Transverse colon (tissue), 4 donors: ENCODE data around the gene B3GAT2. TPM values are rescaled to one million over a fixed set of nuclear protein-coding genes. Genes with fewer than 3 reads are reported as not detected.

Experiments used
- DNase-seq: peaks from one replicate; pipeline ENCODE4 v3.0.0-alpha.2; 2019
- H3K27ac ChIP-seq, 4 donors: fragments of 200-600 bp; sonication (generic); 2 replicates each; pipeline ENCODE4 v1.5.1; 2016 to 2018; ENCODE audit warnings: inconsistent platforms in 4 of 4
- H3K27me3 ChIP-seq: fragments of 200-600 bp; sonication (generic); 2 replicates; pipeline ENCODE4 v1.5.1; 2017; ENCODE audit warnings: inconsistent platforms
- H3K36me3 ChIP-seq, 4 donors: fragments of 200-600 bp; sonication (generic); 2 replicates each; pipeline ENCODE4 v1.5.1; 2017 to 2019; ENCODE audit warnings: inconsistent platforms in 4 of 4
- H3K4me1 ChIP-seq, 4 donors: fragments of 200-600 bp; sonication (generic); 2 replicates each; pipeline ENCODE4 v1.5.1; 2017 to 2020; ENCODE audit warnings: inconsistent platforms in 4 of 4
- H3K4me3 ChIP-seq, 4 donors: fragments of 200-600 bp; sonication (generic); 1 replicate in 1 of 4; 2 replicates in 3 of 4; pipeline versions ENCODE4 v1.5.1 to v1.6.1; 2017 to 2019; ENCODE audit warnings: inconsistent platforms in 4 of 4
- H3K9me3 ChIP-seq, 2 donors: fragments of 200-600 bp; sonication (generic); 2 replicates each; pipeline ENCODE4 v1.5.1; 2017 to 2019; ENCODE audit warnings: inconsistent platforms in 2 of 2
- EP300 ChIP-seq: sonication (generic); formaldehyde crosslinking; IDR thresholded peaks from one replicate; pipeline ENCODE4 v1.6.1; 2017; ENCODE audit warnings: antibody characterized with exemption, low read depth
- POLR2A ChIP-seq: fragments of 450-650 bp; IDR thresholded peaks from one replicate; pipeline ENCODE4 v1.6.1; 2016; ENCODE audit warnings: antibody characterized with exemption, mild to moderate bottlenecking, moderate library complexity
- POLR2AphosphoS5 ChIP-seq, 3 donors: sonication (generic); formaldehyde crosslinking; IDR thresholded peaks; one replicate each; pipeline ENCODE4 v1.6.1; 2016; ENCODE audit warnings: antibody characterized with exemption in 3 of 3
- WGBS, 2 donors: methylation state at CpG; one replicate each; pipeline ENCODE4 v1.1.5; 2018; ENCODE audit warnings: low coverage in 1 of 2; 5-methylcytosine and 5-hydroxymethylcytosine counted together
- in situ Hi-C, 4 donors: fragments of 200-750 bp; cut with MboI; loops; one replicate each; pipeline versions ENCODE4 v1.15.0 to v1.15.1; 2017; ENCODE audit warnings: low sequenced_read_pairs in 3 of 4, low pct_ligation_motif_present in 1 of 4, low pct_unique_long_range_greater_than_20kb in 1 of 4
- intact Hi-C: fragments of 100-400 bp; cut with DNase I; formaldehyde crosslinking; loops from one replicate; pipeline ENCODE4 v1.15.1; 2023; ENCODE audit warnings: low total_unique reads
- total RNA-seq, 4 donors: library from RNA; depleted of rRNA; stranded (reverse); fragments of >200 nt; gene quantifications; one replicate each; pipeline ENCODE4 v1.1.0, GENCODE V29; 2016
- TF ChIP-seq, protein P1 (sequence below), 5 experiments: fragments of 200-600 bp in 3 of 5; fragments of 450-650 bp in 2 of 5; sonication (generic) in 3 of 5; IDR thresholded peaks; 1 replicate in 2 of 5; 2 replicates in 3 of 5; pipeline ENCODE4 v1.5.1; 2016 to 2017; ENCODE audit warnings: antibody characterized with exemption in 5 of 5, inconsistent platforms in 3 of 5, mild to moderate bottlenecking in 2 of 5, moderate library complexity in 1 of 5

Gene B3GAT2
- total RNA-seq, 4 donors from 2014 or later, result not detected

- no peaks in the 10 kb centered on the region for H3K9me3 ChIP-seq
- no peak for TF ChIP-seq POLR2AphosphoS5 (IDR thresholded peaks at IDR 0.05)
- TF ChIP-seq POLR2A, result no peak
- no peak for TF ChIP-seq EP300
- TF ChIP-seq, protein P1, sequence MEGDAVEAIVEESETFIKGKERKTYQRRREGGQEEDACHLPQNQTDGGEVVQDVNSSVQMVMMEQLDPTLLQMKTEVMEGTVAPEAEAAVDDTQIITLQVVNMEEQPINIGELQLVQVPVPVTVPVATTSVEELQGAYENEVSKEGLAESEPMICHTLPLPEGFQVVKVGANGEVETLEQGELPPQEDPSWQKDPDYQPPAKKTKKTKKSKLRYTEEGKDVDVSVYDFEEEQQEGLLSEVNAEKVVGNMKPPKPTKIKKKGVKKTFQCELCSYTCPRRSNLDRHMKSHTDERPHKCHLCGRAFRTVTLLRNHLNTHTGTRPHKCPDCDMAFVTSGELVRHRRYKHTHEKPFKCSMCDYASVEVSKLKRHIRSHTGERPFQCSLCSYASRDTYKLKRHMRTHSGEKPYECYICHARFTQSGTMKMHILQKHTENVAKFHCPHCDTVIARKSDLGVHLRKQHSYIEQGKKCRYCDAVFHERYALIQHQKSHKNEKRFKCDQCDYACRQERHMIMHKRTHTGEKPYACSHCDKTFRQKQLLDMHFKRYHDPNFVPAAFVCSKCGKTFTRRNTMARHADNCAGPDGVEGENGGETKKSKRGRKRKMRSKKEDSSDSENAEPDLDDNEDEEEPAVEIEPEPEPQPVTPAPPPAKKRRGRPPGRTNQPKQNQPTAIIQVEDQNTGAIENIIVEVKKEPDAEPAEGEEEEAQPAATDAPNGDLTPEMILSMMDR (IDR thresholded peaks at IDR 0.05), result no peak
- H3K4me3 ChIP-seq, result no peak overlapping the region
- no peaks in the 10 kb centered on the region for H3K36me3 ChIP-seq
- no peaks in the 10 kb centered on the region for H3K27me3 ChIP-seq
- intact Hi-C loops (no loop called here), in situ Hi-C loops (no loop called here)
- H3K27ac ChIP-seq, result no peak overlapping the region
- 36 to 63% methylated on average over 2 to 4 of the region's 4 CpGs for WGBS, 2 donors
- no peaks in the 10 kb centered on the region for H3K4me1 ChIP-seq
- no peak for DNase-seq
These were observed 23.9 kb upstream of the B3GAT2 start for GRCh38 chr6:70980727-70981126.

DNA sequence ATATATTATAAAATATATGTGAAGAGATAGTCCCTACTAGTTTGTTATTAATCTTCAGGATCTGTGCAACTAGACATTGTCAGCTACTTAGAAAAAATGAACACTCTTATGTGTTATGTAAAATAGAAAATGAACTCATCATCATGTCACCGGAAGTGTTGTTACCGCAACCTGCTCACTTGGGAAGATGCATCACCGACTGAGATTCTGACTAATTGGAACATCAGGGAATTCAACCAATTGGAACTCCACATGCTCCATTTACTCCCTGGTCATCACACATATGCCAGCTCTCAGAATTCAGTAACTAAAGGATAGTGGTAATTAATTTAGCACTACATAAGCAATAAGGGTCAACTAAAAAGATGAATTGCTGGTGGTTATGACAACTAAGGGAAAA lies 16.7 kb upstream of the B3GAT2 start:
- 100% methylated on average over 3 of the region's 3 CpGs for WGBS, 2 donors
- no peak for DNase-seq
- intact Hi-C loops (no loop called here), in situ Hi-C loops (no loop called here)
- Histone ChIP-seq H3K4me1 (no peaks in the 10 kb centered on the region), H3K27ac (no peak overlapping the region), H3K36me3 (no peaks in the 10 kb centered on the region), H3K27me3 (no peaks in the 10 kb centered on the region), H3K4me3 (no peak overlapping the region), H3K9me3 (no peaks in the 10 kb centered on the region)
- TF ChIP-seq POLR2A (no peak), POLR2AphosphoS5 (IDR thresholded peaks at IDR 0.05) (no peak), EP300 (no peak)
- TF ChIP-seq, protein P1 (IDR thresholded peaks at IDR 0.05), result no peak

- intact Hi-C loops (no loop called here), in situ Hi-C loops (no loop called here)
- TF ChIP-seq EP300 (no peak), POLR2A (no peak), POLR2AphosphoS5 (IDR thresholded peaks at IDR 0.05) (no peak)
- TF ChIP-seq, protein P1 (IDR thresholded peaks at IDR 0.05), result no peak
- Histone ChIP-seq H3K27me3 (no peaks in the 10 kb centered on the region), H3K27ac (no peak overlapping the region), H3K9me3 (no peaks in the 10 kb centered on the region), H3K4me3 (no peak overlapping the region), H3K36me3 (no peaks in the 10 kb centered on the region), H3K4me1 (no peaks in the 10 kb centered on the region)
- no peak for DNase-seq
- WGBS, 2 donors, result 65 to 77% methylated on average over 3 of the region's 3 CpGs
These were observed 10.2 kb upstream of the B3GAT2 start for GRCh38 chr6:70967049-70967448.

- in situ Hi-C loops, result no loop called here
These were observed 391 bp upstream of the B3GAT2 start for GRCh38 chr6:70957284-70957617.

More at GRCh38 chr6:70957284-70957617, 391 bp upstream of the B3GAT2 start:
- Histone ChIP-seq H3K27me3 (peaks cover 71% of the 10 kb centered on the region), H3K36me3 (no peaks in the 10 kb centered on the region), H3K4me3 (peak overlapping the region in 3 of 4 donors; percentile 27 to 56 (median 37)), H3K4me1 (peaks cover 7 to 21% (median 20%) of the 10 kb centered on the region in 4 donors), H3K27ac (no peak overlapping the region), H3K9me3 (no peaks in the 10 kb centered on the region)
- intact Hi-C loops, result no loop called here
- TF ChIP-seq, protein P1 (IDR thresholded peaks at IDR 0.05), result no peak
- TF ChIP-seq POLR2A (no peak), EP300 (no peak), POLR2AphosphoS5 (IDR thresholded peaks at IDR 0.05) (no peak)
- DNase-seq, result no peak
- 14% methylated on average over 19 of the region's 19 CpGs; no CpG with 5 or more reads in 1 of the 2 donors for WGBS, 2 donors
